HepG2 (cell line): ENCODE results near the gene GNA14. TPM values are rescaled to one million over a fixed set of nuclear protein-coding genes. Genes with fewer than 3 reads are reported as not detected.

ENCODE experiments used
- ATAC-seq: fragments of 200-7000 bp; cut with Tn5 transposase; 3 replicates; pipeline ENCODE4 v1.9.1; 2020; ENCODE audit warnings: mild to moderate bottlenecking, moderate library complexity
- BruUV-seq: library from RNA; stranded (reverse); fragments of 400-500 nt; replicated peaks from 2 replicates; lab custom pipeline; 2021; lab: Mats Ljungman, UMichigan
- CTCF ChIA-PET: fragments of 300-600 bp; formaldehyde crosslinking; extraction: SDS; loops from one replicate; lab custom pipeline; 2021; ENCODE audit warnings: low total read pairs, inconsistent platforms, low intra/inter-chr PET ratio; lab: Yijun Ruan, JAX
- POLR2A ChIA-PET: fragments of 350-600 bp; sonication (Branson Sonifier 250); formaldehyde crosslinking; loops from one replicate; lab custom pipeline; 2020; ENCODE audit warnings: antibody characterized with exemption, inconsistent platforms; lab: Yijun Ruan, JAX
- DNase-seq: peaks from one replicate; pipeline ENCODE4 v3.0.0-alpha.2; 2015; ENCODE audit warnings: low spot score
- FAIRE-seq: peaks from 3 replicates; lab custom pipeline; 2011; peaks lifted over from hg19 to GRCh38; lab: Jason Lieb, UNC
- H2AFZ ChIP-seq: one replicate; pipeline ENCODE4 v1.6.1; 2011; ENCODE audit warnings: low read length, inconsistent platforms
- H3K27ac ChIP-seq: fragments of 300-600 bp; 3 replicates; pipeline ENCODE4 v1.8.0; 2011; ENCODE audit warnings: mixed run types, mild to moderate bottlenecking, mixed read lengths, low read length, inconsistent platforms; ENCODE audit not compliant: insufficient read depth; ENCODE audit errors: extremely low read length
- H3K27me3 ChIP-seq, 2 experiments: fragments of 200-600 bp in 1 of 2; 2 replicates in 1 of 2; 3 replicates in 1 of 2; pipeline versions ENCODE4 v1.6.0 to v1.8.0; 2011; ENCODE audit warnings: low read length in 2 of 2, mild to moderate bottlenecking in 2 of 2, moderate library complexity in 2 of 2, inconsistent platforms in 1 of 2; ENCODE audit not compliant: insufficient read depth in 2 of 2, control insufficient read depth in 1 of 2
- H3K36me3 ChIP-seq, 2 experiments: fragments of 200-600 bp in 1 of 2; replicated peaks in 1 of 2; 2 replicates in 1 of 2; 3 replicates in 1 of 2; pipeline versions ENCODE4 v1.5.1 to v1.8.0; 2011; ENCODE audit warnings: low read length in 2 of 2, inconsistent platforms in 1 of 2; ENCODE audit not compliant: insufficient read depth in 2 of 2, control insufficient read depth in 1 of 2
- H3K4me1 ChIP-seq: 2 replicates; pipeline ENCODE4 v1.5.1; 2012; ENCODE audit warnings: low read length, inconsistent platforms; ENCODE audit not compliant: insufficient read depth
- H3K4me2 ChIP-seq: 2 replicates; pipeline ENCODE4 v1.6.0; 2011; ENCODE audit warnings: low read depth, low read length, inconsistent platforms
- H3K4me3 ChIP-seq, 3 experiments: fragments of 200-600 bp in 1 of 3; sonication (generic), shearing (Covaris generic) in 1 of 3; replicated peaks in 1 of 3; 2 replicates each; pipeline ENCODE4 v1.5.1; 2011 to 2016; ENCODE audit warnings: low read length in 3 of 3, inconsistent platforms in 2 of 3, low read depth in 2 of 3, mild to moderate bottlenecking in 2 of 3, control low read depth in 1 of 3, mixed read lengths in 1 of 3; ENCODE audit not compliant: insufficient read depth in 1 of 3
- H3K79me2 ChIP-seq: one replicate; pipeline ENCODE4 v1.6.1; 2011; ENCODE audit warnings: low read length, inconsistent platforms; ENCODE audit not compliant: insufficient read depth
- H3K9ac ChIP-seq: 2 replicates; pipeline ENCODE4 v1.6.0; 2011; ENCODE audit warnings: mild to moderate bottlenecking, low read depth, low read length, inconsistent platforms; ENCODE audit not compliant: insufficient read depth
- H3K9me3 ChIP-seq: 2 replicates; pipeline ENCODE4 v1.5.1; 2012; ENCODE audit warnings: mild to moderate bottlenecking, low read length
- H4K20me1 ChIP-seq: 2 replicates; pipeline ENCODE4 v1.6.0; 2011; ENCODE audit warnings: inconsistent platforms, mild to moderate bottlenecking, low read length, moderate library complexity; ENCODE audit not compliant: insufficient read depth
- CREB1 ChIP-seq, 2 experiments: fragments of 450-650 bp in 1 of 2; IDR thresholded peaks; 2 replicates each; pipeline ENCODE4 v1.6.1; 2016 to 2017; ENCODE audit warnings: control low read depth in 1 of 2, mild to moderate bottlenecking in 1 of 2, missing compliant biosample characterization in 1 of 2, missing genetic modification characterization in 1 of 2
- ELK4 ChIP-seq: sonication (generic); formaldehyde crosslinking; IDR thresholded peaks from 2 replicates; pipeline ENCODE4 v1.9.0; 2021; ENCODE audit warnings: missing genetic modification reagents, borderline replicate concordance
- MBNL3 ChIP-seq: fragments of 250-450 bp; sonication (Bioruptor Pico); conservative IDR thresholded peaks from 2 replicates; pipeline ENCODE4 v1.8.0; 2022; ENCODE audit warnings: mild to moderate bottlenecking, inconsistent platforms
- MTA1 ChIP-seq: sonication (generic); formaldehyde crosslinking; IDR thresholded peaks from 2 replicates; pipeline ENCODE4 v1.4.0; 2020; ENCODE audit warnings: missing genetic modification reagents, mild to moderate bottlenecking, borderline replicate concordance
- MYC ChIP-seq: sonication (generic); formaldehyde crosslinking; IDR thresholded peaks from 2 replicates; pipeline ENCODE4 v1.9.0; 2021; ENCODE audit warnings: missing genetic modification reagents, borderline replicate concordance
- SMAD9 ChIP-seq: sonication (generic); formaldehyde crosslinking; IDR thresholded peaks from 2 replicates; pipeline ENCODE4 v1.5.1; 2020; ENCODE audit warnings: mild to moderate bottlenecking, missing genetic modification reagents
- SNRNP70 ChIP-seq: fragments of 200-400 bp; formaldehyde crosslinking; IDR thresholded peaks from 2 replicates; pipeline ENCODE4 v1.6.1; 2017; ENCODE audit warnings: mild to moderate bottlenecking, low read depth, low read length, moderate library complexity
- SSRP1 ChIP-seq: IDR thresholded peaks from 2 replicates; pipeline ENCODE4 v1.6.1; 2016; ENCODE audit warnings: control low read depth
- ZNF121 ChIP-seq: sonication (generic); formaldehyde crosslinking; IDR thresholded peaks from 2 replicates; pipeline ENCODE4 v1.5.0; 2020; ENCODE audit warnings: mild to moderate bottlenecking, missing genetic modification reagents
- ZNF263 ChIP-seq: sonication (generic); formaldehyde crosslinking; IDR thresholded peaks from 2 replicates; pipeline ENCODE4 v1.4.0; 2020; ENCODE audit warnings: missing genetic modification reagents
- ZNF33B ChIP-seq: sonication (generic); formaldehyde crosslinking; IDR thresholded peaks from 2 replicates; pipeline ENCODE4 v1.5.1; 2020; ENCODE audit warnings: mild to moderate bottlenecking, missing genetic modification reagents
- ZNF510 ChIP-seq: sonication (generic); formaldehyde crosslinking; IDR thresholded peaks from 2 replicates; pipeline ENCODE4 v1.4.0; 2020; ENCODE audit warnings: low read depth, mild to moderate bottlenecking, missing genetic modification reagents
- ZNF572 ChIP-seq: sonication (generic); formaldehyde crosslinking; IDR thresholded peaks from 2 replicates; pipeline ENCODE4 v1.5.1; 2020; ENCODE audit warnings: mild to moderate bottlenecking, missing genetic modification reagents
- ZNF652 ChIP-seq: IDR thresholded peaks from 2 replicates; pipeline ENCODE4 v1.6.1; 2016; ENCODE audit warnings: low read depth, borderline replicate concordance
- ZNF775 ChIP-seq: sonication (generic); formaldehyde crosslinking; IDR thresholded peaks from 2 replicates; pipeline ENCODE4 v1.4.0; 2020; ENCODE audit warnings: missing genetic modification reagents, mild to moderate bottlenecking, moderate library complexity, borderline replicate concordance
- WGBS: methylation state at CpG from one replicate; pipeline ENCODE4 v1.1.6; 2017; ENCODE audit warnings: low lambda C conversion rate; 5-methylcytosine and 5-hydroxymethylcytosine counted together
- in situ Hi-C: cut with HindIII; loops from 2 replicates; pipeline ENCODE4 v1.10.0; 2017; ENCODE audit warnings: low pct_unique_long_range_greater_than_20kb; ENCODE audit not compliant: extremely low pct_ligation_motif_present
- intact Hi-C: fragments of 100-400 bp; cut with micrococcal nuclease; formaldehyde crosslinking; loops from one replicate; pipeline ENCODE4 v1.10.0; 2022; ENCODE audit not compliant: unreplicated experiment
- polyA plus RNA-seq, 8 experiments: library from polyadenylated mRNA; depleted of rRNA in 3 of 8; stranded (reverse) in 7 of 8; unstranded in 1 of 8; fragments of >200 nt; fragmentation: Illumina TruSeq in 4 of 8; extraction: Trizol in 4 of 8; gene quantifications; 2 replicates each; pipeline versions ENCODE4 v1.2.1 to v1.2.3, GENCODE V29; 2011 to 2016; ENCODE audit warnings: low read depth in 4 of 8, missing spikeins in 1 of 8, mixed read lengths in 1 of 8; ENCODE audit not compliant: insufficient read depth in 1 of 8
- total RNA-seq, 5 experiments: library from RNA; depleted of rRNA; stranded (reverse); fragments of >200 nt; fragmentation: Illumina TruSeq; extraction: Trizol; gene quantifications; 2 replicates each; pipeline ENCODE4 v1.2.3, GENCODE V29; 2016; ENCODE audit warnings: low read depth in 1 of 5
- TF ChIP-seq, protein P1 (sequence below): sonication (generic); formaldehyde crosslinking; IDR thresholded peaks from 2 replicates; pipeline ENCODE4 v1.8.1; 2023; ENCODE audit warnings: mild to moderate bottlenecking, moderate library complexity, missing genetic modification reagents
- TF ChIP-seq, protein P2 (sequence below): sonication (generic); formaldehyde crosslinking; IDR thresholded peaks from 2 replicates; pipeline ENCODE4 v1.4.0; 2020; ENCODE audit warnings: missing genetic modification reagents
- TF ChIP-seq, protein P3 (sequence below): sonication (generic); formaldehyde crosslinking; IDR thresholded peaks from 2 replicates; pipeline ENCODE4; 2020; ENCODE audit warnings: missing genetic modification reagents, mild to moderate bottlenecking, borderline replicate concordance

Gene GNA14
- total and polyA plus RNA-seq, 2 of the 13 experiments (the other 11 are each of a cell fraction or from before 2014, with no cell fraction given), result not detected

DNA sequence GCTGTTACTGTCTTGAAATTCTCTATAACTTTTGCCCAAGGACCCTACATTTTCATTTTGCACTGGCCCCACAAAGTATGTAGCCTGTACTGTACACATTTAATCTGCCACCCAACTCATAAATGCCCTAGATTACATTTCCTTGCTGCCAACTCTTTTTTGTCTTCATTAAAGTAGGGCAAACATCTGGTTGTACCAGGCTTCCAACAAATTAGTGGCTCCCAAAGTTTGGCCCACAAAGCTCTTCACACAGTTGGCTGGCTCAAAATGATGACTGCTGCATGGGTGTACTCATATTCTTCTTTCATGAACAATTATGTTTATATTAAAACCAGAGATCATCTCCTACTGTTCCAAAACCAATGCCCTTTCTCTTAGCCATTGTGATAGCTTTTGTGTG, 45.3 kb downstream of the GNA14 start (continued):
- no peak for TF ChIP-seq ZNF33B
- TF ChIP-seq ELK4 (CRISPR knock-in tag), result no peak
- TF ChIP-seq, protein P1, sequence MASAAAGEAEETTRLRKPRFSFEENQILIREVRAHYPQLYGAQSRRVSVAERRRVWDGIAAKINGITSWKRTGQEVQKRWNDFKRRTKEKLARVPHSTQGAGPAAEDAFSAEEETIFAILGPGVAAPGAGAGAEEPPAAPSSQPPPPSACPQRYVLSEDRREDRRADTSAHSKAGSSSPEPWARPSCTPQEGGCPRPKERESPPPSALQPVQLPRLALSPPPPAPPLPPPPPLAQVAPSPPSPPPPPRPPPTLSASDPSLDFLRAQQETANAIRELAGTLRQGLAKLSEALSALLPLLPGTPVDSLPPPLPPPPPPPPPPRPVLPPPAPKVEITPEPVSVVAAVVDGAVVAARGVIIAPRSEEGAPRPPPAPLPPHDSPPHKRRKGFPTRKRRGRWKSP (CRISPR knock-in tag), result no peak

DNA sequence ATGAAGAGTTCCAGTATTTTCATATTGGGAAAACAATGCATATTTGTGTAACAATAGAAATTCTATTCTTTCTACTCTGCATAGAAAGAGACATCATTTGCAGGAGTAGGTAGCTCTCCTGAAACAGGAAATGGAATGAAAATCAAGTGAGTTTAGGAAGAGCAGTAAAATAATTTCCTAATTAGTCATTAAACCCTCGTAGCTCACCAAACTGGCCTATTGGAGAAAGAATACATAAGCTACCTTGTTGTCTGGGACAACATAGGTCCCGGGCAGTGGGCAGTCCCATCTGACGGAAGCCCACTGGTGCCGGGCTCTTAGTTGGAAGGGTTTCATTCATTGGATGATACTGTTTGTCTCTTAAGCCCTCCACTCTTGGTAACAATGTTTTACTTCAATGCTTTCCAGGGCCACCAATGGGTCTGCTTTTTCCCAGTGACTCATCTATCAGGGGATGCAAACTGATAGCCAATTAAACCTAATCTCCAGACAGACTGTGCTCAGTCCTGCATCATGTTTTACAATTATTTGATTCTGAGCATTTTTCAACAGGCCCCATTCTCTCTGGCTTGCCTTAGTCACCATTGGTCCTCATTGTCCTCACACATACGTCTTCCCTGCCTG, 46.5 kb downstream of the GNA14 start:
- Histone ChIP-seq H3K36me3 (no peaks in the 10 kb centered on the region), H3K79me2 (no peaks in the 10 kb centered on the region), H3K9me3 (no peaks in the 10 kb centered on the region), H3K4me1 (no peaks in the 10 kb centered on the region), H4K20me1 (no peaks in the 10 kb centered on the region), H3K27me3 (no peaks in the 10 kb centered on the region; a peak in 1 of 5 replicates), H3K9ac (no peak overlapping the region), H3K4me3 (no peak overlapping the region), H3K4me2 (no peak overlapping the region), H3K27ac (no peak overlapping the region), H2AFZ (no peak overlapping the region)
- ATAC-seq, result no peak
- ChIA-PET POLR2A (no interaction called here), CTCF (no interaction called here)
- no TSS peak for BruUV-seq
- no peak for FAIRE-seq
- no peak for DNase-seq
- intact Hi-C loops (no loop called here), in situ Hi-C loops (no loop called here)
- 20% methylated on average over 3 of the region's 5 CpGs for WGBS
- TF ChIP-seq ZNF775 (CRISPR knock-in tag) (no peak), ZNF510 (CRISPR knock-in tag) (no peak), MYC (CRISPR knock-in tag) (no peak), CREB1 (IDR thresholded peaks at IDR 0.05) (no peak), CREB1 (CRISPR knock-in tag; IDR thresholded peaks at IDR 0.05) (no peak), MBNL3 (CRISPR knock-in tag) (no peak), ZNF652 (CRISPR knock-in tag) (no peak), ZNF572 (no peak), SSRP1 (CRISPR knock-in tag) (no peak), SNRNP70 (no peak), MTA1 (CRISPR knock-in tag) (no peak), ZNF263 (CRISPR knock-in tag) (no peak), ZNF121 (CRISPR knock-in tag) (no peak), SMAD9 (CRISPR knock-in tag) (no peak)
- TF ChIP-seq, protein P2, sequence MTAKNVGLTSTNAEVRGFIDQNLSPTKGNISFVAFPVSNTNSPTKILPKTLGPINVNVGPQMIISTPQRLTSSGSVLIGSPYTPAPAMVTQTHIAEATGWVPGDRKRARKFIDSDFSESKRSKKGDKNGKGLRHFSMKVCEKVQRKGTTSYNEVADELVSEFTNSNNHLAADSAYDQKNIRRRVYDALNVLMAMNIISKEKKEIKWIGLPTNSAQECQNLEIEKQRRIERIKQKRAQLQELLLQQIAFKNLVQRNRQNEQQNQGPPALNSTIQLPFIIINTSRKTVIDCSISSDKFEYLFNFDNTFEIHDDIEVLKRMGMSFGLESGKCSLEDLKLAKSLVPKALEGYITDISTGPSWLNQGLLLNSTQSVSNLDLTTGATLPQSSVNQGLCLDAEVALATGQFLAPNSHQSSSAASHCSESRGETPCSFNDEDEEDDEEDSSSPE (CRISPR knock-in tag), result no peak
- TF ChIP-seq, protein P3, sequence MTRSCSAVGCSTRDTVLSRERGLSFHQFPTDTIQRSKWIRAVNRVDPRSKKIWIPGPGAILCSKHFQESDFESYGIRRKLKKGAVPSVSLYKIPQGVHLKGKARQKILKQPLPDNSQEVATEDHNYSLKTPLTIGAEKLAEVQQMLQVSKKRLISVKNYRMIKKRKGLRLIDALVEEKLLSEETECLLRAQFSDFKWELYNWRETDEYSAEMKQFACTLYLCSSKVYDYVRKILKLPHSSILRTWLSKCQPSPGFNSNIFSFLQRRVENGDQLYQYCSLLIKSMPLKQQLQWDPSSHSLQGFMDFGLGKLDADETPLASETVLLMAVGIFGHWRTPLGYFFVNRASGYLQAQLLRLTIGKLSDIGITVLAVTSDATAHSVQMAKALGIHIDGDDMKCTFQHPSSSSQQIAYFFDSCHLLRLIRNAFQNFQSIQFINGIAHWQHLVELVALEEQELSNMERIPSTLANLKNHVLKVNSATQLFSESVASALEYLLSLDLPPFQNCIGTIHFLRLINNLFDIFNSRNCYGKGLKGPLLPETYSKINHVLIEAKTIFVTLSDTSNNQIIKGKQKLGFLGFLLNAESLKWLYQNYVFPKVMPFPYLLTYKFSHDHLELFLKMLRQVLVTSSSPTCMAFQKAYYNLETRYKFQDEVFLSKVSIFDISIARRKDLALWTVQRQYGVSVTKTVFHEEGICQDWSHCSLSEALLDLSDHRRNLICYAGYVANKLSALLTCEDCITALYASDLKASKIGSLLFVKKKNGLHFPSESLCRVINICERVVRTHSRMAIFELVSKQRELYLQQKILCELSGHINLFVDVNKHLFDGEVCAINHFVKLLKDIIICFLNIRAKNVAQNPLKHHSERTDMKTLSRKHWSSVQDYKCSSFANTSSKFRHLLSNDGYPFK (CRISPR knock-in tag), result no peak
